GM21526 (cell line): Measurements from ENCODE around the gene ARHGAP23.

ENCODE experiments used
- ATAC-seq: cut with Tn5 transposase; IDR thresholded peaks from one replicate; pipeline ENCODE4 v1.9.1; 2021; ENCODE audit warnings: moderate library complexity; ENCODE audit not compliant: unreplicated experiment, low FRiP score

Gene ARHGAP23

DNA sequence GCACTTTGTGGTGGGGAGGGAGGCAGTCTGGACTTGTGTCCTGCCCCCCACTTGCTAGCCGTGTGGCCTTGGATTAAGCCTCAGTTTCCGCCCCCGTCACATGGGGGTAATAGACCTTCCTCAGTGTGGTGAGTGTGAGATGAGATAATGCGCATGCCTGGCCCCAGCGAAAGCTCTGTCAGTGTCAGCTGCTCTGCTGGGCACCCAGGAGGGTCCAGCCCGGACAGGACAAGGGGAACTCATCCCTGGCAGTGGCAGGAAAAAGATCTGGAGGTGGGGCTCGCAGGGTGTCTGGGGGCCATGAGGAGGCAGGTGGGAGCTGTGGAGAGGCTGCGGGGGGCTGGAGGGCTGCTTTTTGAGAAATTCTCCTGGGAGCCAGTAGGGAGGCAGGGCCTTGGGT is 114.0 kb downstream of the ARHGAP23 start:
- ATAC-seq, result no peak

DNA sequence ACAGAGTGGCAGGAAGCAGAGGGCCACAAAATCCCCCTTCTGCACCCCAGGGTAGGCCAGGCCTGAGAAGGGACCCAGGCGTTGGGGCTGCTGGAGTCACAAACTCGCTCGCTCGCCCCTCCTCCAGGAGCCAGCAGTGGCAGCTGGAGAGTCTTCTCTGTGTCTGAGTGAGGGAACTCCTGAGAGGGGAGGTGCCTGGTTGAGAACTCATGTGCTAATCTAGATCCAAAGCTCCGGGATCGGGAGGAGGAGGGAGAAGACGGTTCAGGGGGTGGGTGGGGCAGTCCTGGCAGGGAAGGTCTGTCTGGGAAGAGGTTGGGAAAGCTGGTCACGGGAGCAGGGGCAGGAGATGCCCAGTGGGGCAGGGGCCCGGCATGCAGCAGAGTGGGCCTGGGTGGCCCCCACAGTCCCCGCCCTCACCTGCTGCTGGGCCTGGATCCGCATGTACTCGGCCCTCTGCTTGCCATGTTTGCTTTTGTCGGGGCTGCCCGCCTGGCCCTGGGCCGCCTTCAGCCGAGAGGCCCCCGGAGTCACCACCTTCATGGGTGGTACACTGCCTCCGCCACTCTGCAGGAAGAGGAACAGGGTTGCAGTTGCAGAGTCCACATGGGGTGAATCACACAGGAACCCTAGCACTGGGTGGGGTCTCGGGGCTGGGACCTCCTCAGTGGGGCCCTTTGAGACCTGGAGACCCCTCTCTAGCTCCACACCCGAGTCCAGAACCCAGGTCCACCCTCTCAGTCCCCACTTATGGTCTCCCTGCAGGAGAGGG is 115.3 kb downstream of the ARHGAP23 start:
- no peak for ATAC-seq

DNA sequence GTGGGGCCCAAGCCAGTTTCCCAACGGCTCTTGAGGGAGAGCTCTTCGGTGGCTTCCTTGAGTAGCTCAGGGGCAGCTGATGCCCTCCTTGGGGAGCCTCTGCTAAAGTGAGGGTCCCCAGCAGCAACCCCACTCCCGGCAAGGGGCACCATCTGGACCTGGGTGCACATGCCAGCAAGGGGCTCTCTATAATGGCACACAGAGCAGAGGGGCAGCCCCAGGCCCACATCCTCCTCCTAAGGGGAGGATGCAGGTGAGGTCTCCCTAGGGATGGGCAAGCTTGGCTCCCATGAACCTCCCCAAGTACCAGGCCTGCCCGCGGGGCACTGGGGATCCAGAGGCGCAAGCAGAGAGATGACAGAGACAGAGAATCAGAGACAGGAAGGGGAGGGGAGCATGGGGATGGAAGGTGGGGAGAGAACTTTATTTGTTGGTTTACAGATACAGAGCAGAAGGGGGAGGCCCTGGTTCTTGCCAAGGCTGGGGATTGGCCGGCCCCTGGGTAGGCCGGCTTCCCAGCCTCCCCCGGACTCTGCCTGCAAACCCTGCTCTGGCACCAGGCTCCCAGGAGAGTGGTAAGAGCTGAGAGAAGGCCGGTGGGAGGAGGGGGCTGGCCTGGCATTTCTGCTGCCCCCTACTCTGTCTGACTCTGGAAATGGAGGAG is 116.0 kb downstream of the ARHGAP23 start:
- no peak for ATAC-seq

DNA sequence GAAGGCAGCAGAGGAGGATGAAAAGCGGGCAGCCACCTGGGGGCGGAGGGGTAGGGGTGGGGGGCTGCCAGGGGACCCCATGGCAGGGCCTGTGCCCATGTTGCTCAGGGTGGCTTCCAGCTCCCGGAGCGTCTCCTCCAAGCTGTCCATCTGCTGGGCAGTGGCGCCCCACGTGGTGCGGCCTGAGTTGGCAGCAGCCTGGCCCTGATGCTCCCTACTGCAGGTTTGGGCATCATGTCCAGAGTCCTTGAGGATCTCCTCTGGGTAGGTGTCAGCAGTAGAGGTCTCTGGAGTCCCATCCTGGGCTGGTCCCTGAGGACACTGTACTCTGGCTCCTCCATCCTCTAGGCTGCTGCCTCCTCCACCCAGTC is 116.6 kb downstream of the ARHGAP23 start:
- no peak for ATAC-seq

DNA sequence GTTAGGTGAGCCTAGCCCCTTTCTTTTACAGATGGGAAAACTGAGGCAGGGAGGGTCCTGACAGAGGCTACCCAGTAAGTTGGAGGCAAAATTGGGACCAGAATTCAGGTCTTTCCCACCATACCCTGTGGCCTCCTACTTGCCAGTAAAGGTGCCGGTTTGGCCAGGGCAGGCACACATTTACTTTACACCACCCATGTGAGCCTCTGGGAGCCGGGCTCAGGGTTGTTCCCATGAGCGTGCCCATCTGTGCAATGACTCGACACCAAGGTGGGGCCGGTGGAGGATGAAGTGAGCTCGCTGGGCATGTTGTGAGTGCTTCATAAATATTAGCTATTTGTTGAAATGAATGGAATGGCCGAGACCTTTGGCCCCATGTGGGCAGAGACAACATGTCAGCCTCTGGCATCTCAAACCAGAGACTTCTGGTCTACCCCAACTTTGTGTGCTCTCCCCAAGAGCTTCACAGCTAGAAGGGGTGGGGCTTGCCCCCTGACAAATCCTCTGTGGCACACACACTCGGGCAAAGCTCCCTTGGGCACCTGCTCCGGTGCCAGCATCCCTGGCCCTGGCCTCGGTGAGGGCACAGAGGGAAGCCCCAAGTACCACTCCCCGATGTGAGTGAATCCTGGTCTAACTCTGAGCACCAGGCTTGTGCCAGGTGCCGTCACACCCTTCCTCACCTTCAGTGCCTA is 117.4 kb downstream of the ARHGAP23 start:
- no peak for ATAC-seq

DNA sequence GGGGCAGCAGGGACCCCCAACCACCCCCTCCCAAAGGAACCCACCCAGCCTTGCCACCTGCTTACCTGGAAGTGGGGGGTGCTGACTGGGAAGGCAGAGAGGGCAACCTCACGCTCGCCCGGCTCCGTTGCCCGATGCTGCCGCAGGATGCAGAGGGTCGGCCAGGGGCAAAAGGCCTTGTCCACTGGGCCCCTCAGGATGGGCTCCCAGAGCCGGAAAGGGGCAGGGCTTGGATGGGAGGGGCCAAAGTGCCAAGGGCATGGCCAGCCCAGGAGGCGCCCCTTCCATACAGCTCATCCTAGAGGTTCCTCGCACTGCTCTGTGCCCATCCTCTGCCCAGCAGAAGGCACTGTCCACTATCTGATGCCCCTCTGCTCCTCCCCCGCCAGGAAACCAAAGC is 118.1 kb downstream of the ARHGAP23 start:
- ATAC-seq, result no peak

DNA sequence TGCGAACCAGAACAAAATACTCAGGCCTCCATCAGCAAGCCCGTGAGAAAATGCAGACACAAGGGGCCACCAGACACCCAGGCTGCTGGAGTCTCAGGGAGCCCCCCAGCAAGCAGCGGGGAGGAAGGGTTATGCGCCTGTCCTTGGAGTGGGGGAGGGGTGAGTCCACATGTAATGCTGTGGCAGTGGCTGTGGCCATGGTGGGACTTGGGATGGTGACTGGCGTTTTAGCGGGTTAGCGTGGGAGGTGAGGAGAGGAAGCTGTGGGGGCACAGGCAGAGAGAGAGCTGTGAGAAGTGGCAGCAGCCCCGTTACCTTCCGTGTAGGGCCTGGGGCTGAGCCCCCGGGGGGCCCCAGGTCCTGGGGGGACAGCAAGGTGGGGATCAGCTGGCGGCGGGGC is 119.2 kb downstream of the ARHGAP23 start:
- no peak for ATAC-seq

DNA sequence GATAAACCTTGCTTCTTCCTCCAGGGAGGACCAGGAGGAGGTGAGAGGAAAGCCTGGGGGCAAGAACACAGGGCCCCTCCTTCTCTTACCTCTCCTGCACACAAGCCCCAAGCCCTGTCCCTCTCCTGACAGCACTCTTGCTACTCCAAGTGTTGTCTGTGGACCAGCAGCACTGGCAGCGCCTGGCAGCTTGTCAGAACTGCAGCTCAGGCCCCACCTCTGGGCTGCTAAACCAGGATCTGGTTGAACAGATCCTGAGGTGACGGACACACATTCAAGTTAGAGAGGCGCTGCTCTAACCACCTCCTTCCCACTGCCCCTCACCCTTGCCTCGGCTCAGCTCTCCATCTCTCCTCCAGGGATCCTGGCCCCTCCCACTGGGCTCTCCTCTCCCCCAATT is 121.0 kb downstream of the ARHGAP23 start:
- no peak for ATAC-seq

DNA sequence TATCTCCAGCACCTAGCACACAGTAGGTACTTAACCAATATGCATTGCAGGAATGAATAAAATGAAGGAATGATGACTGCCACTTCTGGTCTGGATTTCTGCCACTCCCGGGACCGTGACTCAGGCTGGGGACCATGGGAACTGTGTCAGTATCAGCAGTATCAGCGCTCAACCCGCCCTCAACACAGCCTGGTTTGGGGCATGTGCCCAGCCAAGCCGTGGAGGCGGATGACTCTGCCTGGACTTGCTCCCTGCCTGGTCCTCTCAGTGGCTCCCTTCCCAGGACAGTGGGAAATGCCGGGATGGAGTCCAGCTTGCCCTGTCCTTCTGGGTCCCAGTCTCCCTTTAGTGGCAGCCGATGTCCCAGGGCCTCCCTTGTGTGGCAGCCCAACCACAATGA is 122.4 kb downstream of the ARHGAP23 start:
- no peak for ATAC-seq

DNA sequence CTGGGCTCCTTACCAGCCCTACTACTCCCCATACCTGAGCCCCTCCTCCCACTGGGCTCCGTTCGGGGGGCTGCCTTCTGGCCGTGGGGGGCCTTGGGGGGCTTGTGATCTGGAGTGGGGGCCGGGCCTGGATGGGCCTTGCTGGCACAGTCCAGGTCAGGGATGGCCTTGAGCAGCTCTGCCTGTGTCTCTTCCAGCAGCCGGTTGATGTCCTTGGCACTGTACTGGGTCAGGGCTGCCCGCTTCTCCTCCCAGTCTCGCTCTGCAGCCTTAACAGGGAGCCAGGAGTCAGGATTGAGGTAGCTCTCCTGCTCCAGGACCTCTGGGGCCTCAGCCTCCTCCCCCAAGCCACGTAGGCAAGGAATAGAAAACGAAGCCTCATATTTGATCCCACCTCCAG is 122.9 kb downstream of the ARHGAP23 start:
- no peak for ATAC-seq

DNA sequence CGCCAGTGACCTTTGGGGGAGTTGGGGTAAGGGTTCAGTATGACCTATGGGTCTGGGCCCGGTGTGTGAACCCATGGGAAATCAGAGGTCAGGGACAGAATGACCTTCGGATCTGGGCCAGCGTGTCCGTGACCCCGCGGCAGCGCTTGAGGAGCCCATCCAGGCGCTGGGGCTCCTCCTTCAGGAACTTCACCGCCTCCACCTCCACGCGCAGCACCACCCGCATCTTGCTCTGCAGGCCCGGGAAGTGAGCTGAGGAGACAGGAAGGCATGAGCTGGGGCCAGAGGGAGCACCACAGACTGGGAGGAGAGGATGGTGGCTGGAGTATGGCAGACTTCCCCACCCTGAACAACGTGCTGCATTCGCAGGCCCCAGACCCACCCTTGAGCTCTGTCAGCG is 124.1 kb downstream of the ARHGAP23 start:
- no peak for ATAC-seq

DNA sequence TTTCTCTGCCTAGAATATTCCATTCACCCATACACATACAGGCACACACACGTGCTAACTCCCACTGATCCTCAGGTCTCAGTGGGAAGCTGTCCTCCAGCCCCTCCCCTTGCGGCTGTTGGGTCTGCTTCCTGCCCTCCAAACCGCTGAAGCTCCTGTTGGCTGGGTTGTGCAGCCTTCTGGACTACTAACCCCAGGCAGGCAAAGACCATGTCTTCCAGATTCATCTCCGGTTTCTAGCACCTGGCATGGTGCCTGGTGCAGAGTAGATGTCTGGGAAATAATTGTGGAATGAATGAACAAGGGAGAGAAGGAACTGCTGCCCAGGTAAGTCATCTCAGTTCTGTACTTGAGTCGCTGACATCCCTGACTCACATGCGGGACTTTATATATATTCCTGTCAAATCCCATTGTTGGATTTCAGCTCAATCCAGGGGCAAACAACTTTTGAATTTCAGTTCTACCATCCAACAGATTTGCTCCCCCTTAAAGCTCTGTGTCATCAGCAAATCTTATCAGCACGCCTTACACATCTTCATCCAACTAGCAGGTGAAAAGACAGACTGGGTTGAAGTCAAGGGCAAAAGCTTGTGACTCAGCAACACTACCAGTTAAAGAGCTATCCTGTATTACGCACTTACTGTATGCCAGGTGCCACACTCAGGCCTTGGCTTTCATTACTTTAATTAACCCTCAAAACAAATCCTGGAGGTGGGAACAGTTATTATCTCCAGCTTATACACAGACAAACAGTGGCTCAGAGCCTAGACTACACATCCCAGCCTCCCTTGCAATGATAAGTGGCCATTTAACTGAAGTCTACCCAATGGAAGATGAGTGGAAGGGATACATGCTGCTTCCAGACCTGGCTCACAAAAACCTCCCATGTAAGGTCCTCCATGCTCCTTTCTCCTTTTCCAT is 126.4 kb downstream of the ARHGAP23 start:
- no peak for ATAC-seq

DNA sequence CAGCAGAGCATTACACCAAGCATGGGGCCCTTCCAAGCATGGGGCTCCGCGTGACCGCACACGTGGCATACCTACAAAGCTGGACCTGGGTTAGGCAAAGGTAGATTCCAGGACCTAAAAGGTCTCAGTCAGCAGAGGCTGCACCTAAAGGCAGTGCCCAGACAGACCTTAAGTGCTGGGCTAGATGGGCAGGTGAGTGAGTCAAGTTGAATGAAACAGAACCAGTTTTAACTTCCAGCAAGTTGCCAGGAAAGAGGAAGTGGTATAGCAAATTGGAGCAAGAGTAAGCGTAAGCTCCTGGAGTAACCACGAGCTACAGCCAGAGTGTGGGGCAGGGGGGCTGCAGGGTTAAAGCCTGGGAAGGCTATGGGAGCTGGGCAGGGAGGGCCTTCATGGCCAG is 128.0 kb downstream of the ARHGAP23 start:
- no peak for ATAC-seq

DNA sequence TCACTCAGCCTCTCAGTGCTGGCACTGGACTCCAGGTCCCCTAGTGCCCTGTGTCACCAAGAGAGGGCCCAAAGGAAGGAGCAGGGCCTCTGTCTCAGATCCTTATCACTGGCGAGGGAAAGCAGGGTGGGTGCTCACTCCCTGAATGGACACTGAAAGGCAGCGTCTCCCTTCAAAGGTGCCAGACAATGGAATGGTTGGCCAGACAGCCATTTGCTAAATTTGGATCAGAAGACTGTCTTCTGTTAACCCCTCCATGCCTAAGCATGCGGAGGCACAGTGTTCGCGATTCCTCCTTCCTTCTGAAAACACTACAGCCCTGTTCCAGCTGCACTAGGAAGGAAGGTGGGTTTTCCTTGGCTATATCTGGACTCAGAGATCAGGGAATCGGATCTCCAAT is 129.1 kb downstream of the ARHGAP23 start:
- no peak for ATAC-seq

DNA sequence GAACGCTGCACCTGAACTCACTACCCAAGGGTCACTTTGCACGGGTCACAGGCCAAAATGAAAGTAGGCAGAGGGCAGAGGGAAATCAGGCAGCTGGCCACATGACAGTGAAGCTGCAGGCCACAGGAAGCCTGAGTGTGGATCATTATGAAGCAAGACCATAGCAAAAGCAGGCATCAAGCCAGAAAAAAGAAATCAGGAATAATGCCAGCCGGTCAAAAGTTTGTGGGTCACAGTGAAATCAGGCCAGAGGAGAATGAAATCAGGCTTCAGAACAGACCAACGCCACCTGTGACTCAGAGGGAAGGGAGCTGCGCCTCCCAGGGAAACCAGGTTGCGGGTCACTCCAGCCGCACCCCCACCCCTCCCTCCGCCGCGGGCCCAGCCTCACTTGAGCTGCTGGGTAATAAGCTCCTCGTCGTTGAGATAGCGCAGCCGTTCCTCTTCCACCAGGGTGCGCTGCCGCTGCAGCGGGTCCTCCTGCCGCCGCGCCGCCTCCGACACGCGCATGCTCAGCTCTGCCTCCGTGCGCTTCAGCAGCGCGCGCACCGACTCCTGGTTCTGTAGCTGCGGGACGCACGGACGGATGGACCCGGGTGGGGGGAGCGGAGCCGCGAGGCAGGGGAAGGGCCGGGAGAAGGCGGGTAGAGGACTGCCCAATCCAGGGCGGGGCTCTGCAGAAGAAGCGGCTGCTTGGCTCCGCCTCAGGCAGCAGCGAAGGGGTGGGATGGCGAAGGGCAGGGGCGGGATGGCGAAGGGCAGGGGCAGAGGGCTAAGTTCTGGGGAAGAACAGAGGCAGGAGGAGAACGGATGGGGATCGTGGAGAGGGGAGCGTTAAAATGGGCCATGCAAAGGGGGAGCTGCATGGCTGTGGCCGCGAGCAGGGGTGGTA is 129.8 kb downstream of the ARHGAP23 start:
- ATAC-seq, result peak; percentile 55

DNA sequence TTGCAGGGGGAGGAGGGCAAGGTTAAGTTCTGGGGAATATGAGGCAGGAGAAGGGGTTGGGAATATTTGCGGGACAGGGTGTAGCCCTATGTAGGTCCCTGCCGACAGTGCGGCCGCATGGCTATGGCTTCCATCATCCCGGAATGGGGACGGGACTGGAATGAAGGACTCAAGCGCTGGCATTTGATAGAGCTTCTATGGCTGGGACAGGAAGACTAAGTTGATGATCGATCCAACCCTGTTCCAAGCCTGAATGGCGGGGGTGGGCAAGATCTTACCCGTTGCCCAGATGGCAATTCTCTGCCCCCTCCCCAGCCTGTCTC is 130.4 kb downstream of the ARHGAP23 start:
- ATAC-seq, result no peak

DNA sequence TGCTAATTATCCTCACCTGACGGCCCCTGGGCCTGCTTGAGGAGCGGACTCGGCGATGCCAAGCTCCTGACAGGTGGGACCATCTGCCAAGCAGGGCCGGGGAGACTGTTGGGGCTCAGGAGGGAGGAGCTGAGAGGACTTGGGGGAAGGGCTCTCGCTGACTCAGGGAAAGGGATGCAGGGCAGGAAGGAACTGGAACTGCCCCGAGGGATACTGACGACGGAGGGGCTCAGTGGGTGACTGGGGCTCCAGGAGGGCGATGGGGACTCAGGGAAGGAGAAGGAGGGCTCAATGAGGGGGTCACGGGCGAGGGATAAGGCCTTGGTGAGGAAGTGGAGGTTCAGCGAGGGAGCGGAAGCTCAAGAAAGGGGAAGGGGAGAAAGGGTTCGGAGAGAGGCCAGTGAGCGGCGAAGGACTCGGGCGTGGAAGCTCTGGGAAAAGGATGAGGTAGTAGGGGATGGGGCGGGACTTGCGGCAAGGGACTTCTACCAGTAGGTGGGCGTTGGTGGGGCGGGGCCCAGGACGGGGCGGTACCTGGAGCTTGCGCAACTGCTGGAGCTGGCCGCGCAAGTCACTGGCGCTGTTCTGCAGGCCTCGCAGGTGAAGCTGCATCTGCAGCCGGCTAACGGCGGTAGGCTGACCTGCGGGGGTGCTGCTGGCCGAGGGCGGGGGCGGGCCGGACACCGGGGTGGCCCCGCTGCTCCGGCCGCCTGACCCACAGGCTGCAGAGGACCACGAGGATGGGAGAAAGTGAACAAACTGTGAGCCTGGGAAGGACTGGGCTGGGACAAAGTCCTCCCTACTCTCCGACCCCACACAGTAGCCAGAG is 131.0 kb downstream of the ARHGAP23 start:
- peak; percentile 52 for ATAC-seq

DNA sequence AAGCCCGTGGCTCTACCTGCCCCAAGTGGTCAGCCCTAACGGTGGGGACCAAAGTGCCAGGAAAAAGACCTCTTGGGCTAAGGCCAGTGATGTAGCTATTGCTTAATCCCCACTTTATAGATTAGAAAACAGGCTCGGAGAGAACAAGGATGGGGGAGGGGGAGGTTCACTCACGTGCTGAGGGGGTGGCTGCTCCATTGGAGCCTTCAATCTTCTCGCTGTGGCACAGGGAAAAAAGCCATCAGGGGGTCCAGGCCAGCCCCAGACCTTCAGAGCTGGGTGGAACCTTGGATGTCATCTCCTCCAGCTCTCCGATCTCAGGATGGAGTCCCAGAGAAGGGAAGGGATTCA is 131.6 kb downstream of the ARHGAP23 start:
- ATAC-seq, result no peak
